SU-DHL-6 (cell line): ENCODE measurements around the gene CNTNAP5.

Experiments
- EZH2phosphoT487 ChIP-seq: fragments of 200-600 bp; sonication (generic), shearing (Covaris generic); conservative IDR thresholded peaks from 2 replicates; pipeline ENCODE4 v1.6.1; 2018; ENCODE audit warnings: mild to moderate bottlenecking, antibody characterized with exemption, low read length, moderate library complexity, mixed read lengths
- TF ChIP-seq, protein P1 (sequence below): fragments of 200-600 bp; sonication (generic); IDR thresholded peaks from one replicate; pipeline ENCODE4 v1.5.1; 2017; ENCODE audit warnings: antibody characterized with exemption, mild to moderate bottlenecking, low read length, moderate library complexity; ENCODE audit not compliant: insufficient read depth, poor library complexity, severe bottlenecking

DNA sequence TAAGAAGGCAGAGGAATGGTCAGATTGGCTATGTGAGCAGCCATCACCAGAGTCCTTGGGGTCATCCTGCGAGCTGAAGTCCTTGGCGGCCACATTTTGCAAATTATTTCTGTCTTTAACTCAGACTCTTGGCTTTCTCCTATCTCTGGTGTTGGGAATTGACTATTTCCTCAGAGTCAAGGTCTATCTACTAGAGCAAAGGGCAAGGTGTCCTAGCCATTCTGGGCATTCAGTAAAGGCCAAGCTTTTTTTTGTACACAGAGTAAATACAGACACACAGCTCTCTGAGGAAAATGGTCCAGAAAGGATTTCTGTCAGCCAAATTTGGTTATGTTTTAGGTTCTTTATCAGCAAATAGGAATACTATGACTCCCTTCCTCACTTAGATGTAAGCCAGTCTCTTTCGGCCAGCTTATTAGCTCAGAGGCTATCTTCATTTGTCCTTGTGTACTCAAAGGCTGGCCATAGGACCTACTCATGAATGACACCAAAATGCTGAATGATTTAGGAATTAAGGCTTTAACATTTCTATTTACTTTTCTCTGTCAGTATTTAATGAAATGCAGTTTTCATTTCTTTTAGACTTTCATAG is 146.5 kb downstream of the CNTNAP5 start:
- TF ChIP-seq, protein P1, sequence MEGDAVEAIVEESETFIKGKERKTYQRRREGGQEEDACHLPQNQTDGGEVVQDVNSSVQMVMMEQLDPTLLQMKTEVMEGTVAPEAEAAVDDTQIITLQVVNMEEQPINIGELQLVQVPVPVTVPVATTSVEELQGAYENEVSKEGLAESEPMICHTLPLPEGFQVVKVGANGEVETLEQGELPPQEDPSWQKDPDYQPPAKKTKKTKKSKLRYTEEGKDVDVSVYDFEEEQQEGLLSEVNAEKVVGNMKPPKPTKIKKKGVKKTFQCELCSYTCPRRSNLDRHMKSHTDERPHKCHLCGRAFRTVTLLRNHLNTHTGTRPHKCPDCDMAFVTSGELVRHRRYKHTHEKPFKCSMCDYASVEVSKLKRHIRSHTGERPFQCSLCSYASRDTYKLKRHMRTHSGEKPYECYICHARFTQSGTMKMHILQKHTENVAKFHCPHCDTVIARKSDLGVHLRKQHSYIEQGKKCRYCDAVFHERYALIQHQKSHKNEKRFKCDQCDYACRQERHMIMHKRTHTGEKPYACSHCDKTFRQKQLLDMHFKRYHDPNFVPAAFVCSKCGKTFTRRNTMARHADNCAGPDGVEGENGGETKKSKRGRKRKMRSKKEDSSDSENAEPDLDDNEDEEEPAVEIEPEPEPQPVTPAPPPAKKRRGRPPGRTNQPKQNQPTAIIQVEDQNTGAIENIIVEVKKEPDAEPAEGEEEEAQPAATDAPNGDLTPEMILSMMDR, result no peak
- TF ChIP-seq EZH2phosphoT487, result no peak
